ENCODE measurements around the gene ZNF503. TPM values are rescaled to one million over a fixed set of nuclear protein-coding genes. Genes with fewer than 3 reads are reported as not detected.
A peak's percentile ranks its signal among the peaks of the same experiment; 100 is the strongest.

Gene ZNF503
- total RNA-seq, 1 experiment from 2014 or later = 42.3 TPM

- H4K20me1 ChIP-seq (ENCODE audit: low read length) = no peaks in the 10 kb centered on the region
- ChIA-PET CTCF (interaction anchor here (1.1 kb wide), 1 partner anchor 9 kb away, joined by 3 read pairs; no protein-coding TSS in a partner anchor), POLR2A (ENCODE audit: unreplicated experiment) (no interaction called here)
- H3K4me1 ChIP-seq (ENCODE audit: insufficient read depth, low read length) = peaks cover 5% of the 10 kb centered on the region; the same call in 1 of the 2 replicates
- H3K4me3 ChIP-seq (ENCODE audit: low read length) = no peak overlapping the region
- H3K27me3 ChIP-seq (ENCODE audit: low read length) = peaks cover 16% of the 10 kb centered on the region
- DNase-seq = no peak
- H3K9me3 ChIP-seq (ENCODE audit: low read length) = no peaks in the 10 kb centered on the region
- no peak for ATAC-seq
- H3K36me3 ChIP-seq (ENCODE audit: low read depth, low read length) = no peaks in the 10 kb centered on the region
- intact Hi-C loops (cut with micrococcal nuclease) = no loop called here
- no peaks in the 10 kb centered on the region for H3K9me2 ChIP-seq (replicated peaks; ENCODE audit: low read length)
- H3F3A ChIP-seq (ENCODE audit: low read length, unreplicated experiment) = no peaks in the 10 kb centered on the region
- no peak overlapping the region for H3K9ac ChIP-seq (ENCODE audit: low read length)
- no peak overlapping the region for H3K4me2 ChIP-seq (ENCODE audit: low read length)
- H3K27ac ChIP-seq (ENCODE audit: low read length) = no peak overlapping the region
- no TSS peak for BruUV-seq (replicated peaks)
- TF ChIP-seq EZH2phosphoT487 (IDR thresholded peaks at IDR 0.05; ENCODE audit: borderline replicate concordance, low read length) (no peak), EZH2 (IDR thresholded peaks at IDR 0.05; ENCODE audit: low read length, unreplicated experiment) (no peak), CTCF (conservative IDR thresholded peaks at IDR 0.05; ENCODE audit: low read depth, low read length) (no peak)
- no peaks in the 10 kb centered on the region for H3K79me2 ChIP-seq (ENCODE audit: low read length)
- H2AFZ ChIP-seq (ENCODE audit: low read length) = no peak overlapping the region
These were observed 26.4 kb upstream of the ZNF503 start for GRCh38 chr10:75427951-75428350.

DNA sequence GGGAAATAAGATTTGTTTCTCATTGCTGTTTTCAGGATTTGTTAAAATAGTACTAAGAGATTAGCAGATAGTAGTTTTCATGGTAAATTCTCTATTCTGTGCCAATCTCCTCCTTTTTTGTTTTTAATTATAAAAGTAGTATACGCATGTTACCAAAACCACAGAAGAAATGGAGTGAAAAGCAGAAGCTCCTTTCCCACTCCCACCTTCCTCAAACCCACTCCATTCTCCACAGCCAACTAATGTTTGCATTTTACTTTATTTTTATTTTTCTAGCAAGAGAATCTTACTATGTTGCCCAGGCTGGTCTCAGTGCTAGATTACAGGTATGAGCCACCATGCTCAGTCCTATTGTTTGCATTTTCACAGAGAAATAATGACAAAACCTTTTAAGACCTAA lies 25.3 kb upstream of the ZNF503 start:
- TF ChIP-seq CTCF (conservative IDR thresholded peaks at IDR 0.05; ENCODE audit: low read depth, low read length) (no peak), EZH2phosphoT487 (IDR thresholded peaks at IDR 0.05; ENCODE audit: borderline replicate concordance, low read length) (no peak), EZH2 (IDR thresholded peaks at IDR 0.05; ENCODE audit: low read length, unreplicated experiment) (no peak)
- Histone ChIP-seq H3K4me3 (ENCODE audit: low read length) (no peak overlapping the region), H3F3A (ENCODE audit: low read length, unreplicated experiment) (no peaks in the 10 kb centered on the region), H3K4me1 (ENCODE audit: insufficient read depth, low read length) (peaks cover 2% of the 10 kb centered on the region; the same call in 1 of the 2 replicates), H4K20me1 (ENCODE audit: low read length) (no peaks in the 10 kb centered on the region), H3K4me2 (ENCODE audit: low read length) (no peak overlapping the region), H3K9me2 (replicated peaks; ENCODE audit: low read length) (no peaks in the 10 kb centered on the region), H3K27me3 (ENCODE audit: low read length) (peaks cover 6% of the 10 kb centered on the region), H3K79me2 (ENCODE audit: low read length) (no peaks in the 10 kb centered on the region), H3K27ac (ENCODE audit: low read length) (no peak overlapping the region), H2AFZ (ENCODE audit: low read length) (no peak overlapping the region), H3K9me3 (ENCODE audit: low read length) (no peaks in the 10 kb centered on the region), H3K36me3 (ENCODE audit: low read depth, low read length) (no peaks in the 10 kb centered on the region), H3K9ac (ENCODE audit: low read length) (no peak overlapping the region)
- intact Hi-C loops (cut with micrococcal nuclease) = no loop called here
- BruUV-seq (replicated peaks) = no TSS peak
- POLR2A ChIA-PET (ENCODE audit: unreplicated experiment) = no interaction called here
- CTCF ChIA-PET = no interaction called here
- ATAC-seq (no peak), DNase-seq (peak; percentile 41)

- no peaks in the 10 kb centered on the region for H3F3A ChIP-seq (ENCODE audit: low read length, unreplicated experiment)
- H3K36me3 ChIP-seq (ENCODE audit: low read depth, low read length) = no peaks in the 10 kb centered on the region
- no peak overlapping the region for H3K4me3 ChIP-seq (ENCODE audit: low read length)
- H3K9me2 ChIP-seq (replicated peaks; ENCODE audit: low read length) = no peaks in the 10 kb centered on the region
- TF ChIP-seq EZH2 (IDR thresholded peaks at IDR 0.05; ENCODE audit: low read length, unreplicated experiment) (no peak), EZH2phosphoT487 (IDR thresholded peaks at IDR 0.05; ENCODE audit: borderline replicate concordance, low read length) (no peak), CTCF (conservative IDR thresholded peaks at IDR 0.05; ENCODE audit: low read depth, low read length) (no peak)
- H3K9ac ChIP-seq (ENCODE audit: low read length) = no peak overlapping the region
- H3K4me2 ChIP-seq (ENCODE audit: low read length) = no peak overlapping the region
- H3K79me2 ChIP-seq (ENCODE audit: low read length) = no peaks in the 10 kb centered on the region
- H2AFZ ChIP-seq (ENCODE audit: low read length) = no peak overlapping the region
- H3K27ac ChIP-seq (ENCODE audit: low read length) = no peak overlapping the region
- ChIA-PET CTCF (no interaction called here), POLR2A (ENCODE audit: unreplicated experiment) (no interaction called here)
- H3K4me1 ChIP-seq (ENCODE audit: insufficient read depth, low read length) = no peaks in the 10 kb centered on the region; the same call in 1 of the 2 replicates
- H3K27me3 ChIP-seq (ENCODE audit: low read length) = peaks cover 2% of the 10 kb centered on the region; the same call in 1 of the 2 replicates
- no TSS peak for BruUV-seq (replicated peaks)
- intact Hi-C loops (cut with micrococcal nuclease) = no loop called here
- ATAC-seq = no peak
- H4K20me1 ChIP-seq (ENCODE audit: low read length) = no peaks in the 10 kb centered on the region
- no peak for DNase-seq
- H3K9me3 ChIP-seq (ENCODE audit: low read length) = no peaks in the 10 kb centered on the region
These were observed 23.9 kb upstream of the ZNF503 start for GRCh38 chr10:75425291-75426079.

Measured in PC-3 (cell line).